ENCODE measurements around the gene JTB. TPM values are rescaled to one million over a fixed set of nuclear protein-coding genes. Genes with fewer than 3 reads are reported as not detected.
A peak's percentile ranks its signal among the peaks of the same experiment; 100 is the strongest.

JTB gene
- total RNA-seq, 4 donors from 2014 or later: 157 to 309 (median 259) TPM

- no peak for ATAC-seq
- in situ Hi-C loops (cut with MboI; ENCODE audit: low sequenced_read_pairs in 4 of 4): loop anchor here in 1 of 4 donors (10.0 kb wide), 1 partner anchor 149 kb away; no protein-coding TSS in a partner anchor
- H3K9me3 ChIP-seq: no peaks in the 10 kb centered on the region
- H3K27me3 ChIP-seq: no peaks in the 10 kb centered on the region
- peaks cover 0 to 44% of the 10 kb centered on the region in 2 donors for H3K36me3 ChIP-seq
- intact Hi-C loops (cut with DNase I; ENCODE audit: low total_unique reads): no loop called here
- peak overlapping the region; percentile 98 to 99 (median 98) for H3K27ac ChIP-seq
- peak overlapping the region in 2 of 4 donors; percentile 70 to 81 for H3K4me3 ChIP-seq
- H3K4me1 ChIP-seq: peaks cover 15 to 31% of the 10 kb centered on the region in 2 donors
- TF ChIP-seq CTCF (IDR thresholded peaks at IDR 0.05 in 4 of 5, conservative IDR thresholded peaks at IDR 0.05 in 1 of 5) (no peak), POLR2A (IDR thresholded peaks at IDR 0.05) (no peak)
- DNase-seq: no peak
These were observed 33.3 kb downstream of the JTB start for GRCh38 chr1:153944005-153944826.

- no peaks in the 10 kb centered on the region for H3K27me3 ChIP-seq
- DNase-seq (no peak), ATAC-seq (no peak)
- in situ Hi-C loops (cut with MboI; ENCODE audit: low sequenced_read_pairs in 4 of 4): loop anchor here in 1 of 4 donors (10.0 kb wide), 1 partner anchor 148 kb away; no protein-coding TSS in a partner anchor
- H3K9me3 ChIP-seq: no peaks in the 10 kb centered on the region
- peak overlapping the region in 3 of 4 donors; percentile 11 to 18 (median 16) for H3K27ac ChIP-seq
- no peak for TF ChIP-seq POLR2A (IDR thresholded peaks at IDR 0.05)
- TF ChIP-seq CTCF (IDR thresholded peaks at IDR 0.05 in 4 of 5, conservative IDR thresholded peaks at IDR 0.05 in 1 of 5): no peak
- no peak overlapping the region for H3K4me3 ChIP-seq
- intact Hi-C loops (cut with DNase I; ENCODE audit: low total_unique reads): no loop called here
- H3K36me3 ChIP-seq: peaks cover 0 to 41% of the 10 kb centered on the region in 2 donors
- H3K4me1 ChIP-seq: peaks cover 15 to 31% of the 10 kb centered on the region in 2 donors
These were observed 34.5 kb downstream of the JTB start for GRCh38 chr1:153942766-153943549.

GRCh38 chr1:153941826-153942725, 35.4 kb downstream of the JTB start:
- no peak for ATAC-seq
- Histone ChIP-seq H3K36me3 (peaks cover 4 to 45% of the 10 kb centered on the region in 2 donors), H3K4me1 (peaks cover 14 to 30% of the 10 kb centered on the region in 2 donors), H3K9me3 (no peaks in the 10 kb centered on the region), H3K27ac (no peak overlapping the region), H3K4me3 (no peak overlapping the region), H3K27me3 (no peaks in the 10 kb centered on the region)
- intact Hi-C loops (cut with DNase I; ENCODE audit: low total_unique reads): no loop called here
- DNase-seq: no peak
- no peak for TF ChIP-seq POLR2A (IDR thresholded peaks at IDR 0.05)
- in situ Hi-C loops (cut with MboI; ENCODE audit: low sequenced_read_pairs in 4 of 4): loop anchor here in 1 of 4 donors (10.0 kb wide), 1 partner anchor 147 kb away; no protein-coding TSS in a partner anchor

- no peak for ATAC-seq
- no peak overlapping the region for H3K27ac ChIP-seq
- no peaks in the 10 kb centered on the region for H3K27me3 ChIP-seq
- H3K4me3 ChIP-seq: no peak overlapping the region
- intact Hi-C loops (cut with DNase I; ENCODE audit: low total_unique reads) (no loop called here), in situ Hi-C loops (cut with MboI; ENCODE audit: low sequenced_read_pairs in 4 of 4) (loop anchor here in 1 of 4 donors (10.0 kb wide), 1 partner anchor 146 kb away; no protein-coding TSS in a partner anchor)
- TF ChIP-seq POLR2A (IDR thresholded peaks at IDR 0.05): no peak
- no peak for TF ChIP-seq CTCF (IDR thresholded peaks at IDR 0.05 in 4 of 5, conservative IDR thresholded peaks at IDR 0.05 in 1 of 5)
- peaks cover 9 to 26% of the 10 kb centered on the region in 2 donors for H3K4me1 ChIP-seq
- H3K9me3 ChIP-seq: no peaks in the 10 kb centered on the region
- peaks cover 4 to 58% of the 10 kb centered on the region in 2 donors for H3K36me3 ChIP-seq
- no peak for DNase-seq
These were observed 36.7 kb downstream of the JTB start for GRCh38 chr1:153940756-153941155.

Data from gastrocnemius medialis (tissue), 4 donors.